NCI-H526 (cell line): ENCODE data around the gene PPIC.

ENCODE experiments used
- DNase-seq, 2 experiments: peaks; one replicate each; lab custom pipeline; 2025; lab: John Stamatoyannopoulos, UW

The PPIC gene

DNA sequence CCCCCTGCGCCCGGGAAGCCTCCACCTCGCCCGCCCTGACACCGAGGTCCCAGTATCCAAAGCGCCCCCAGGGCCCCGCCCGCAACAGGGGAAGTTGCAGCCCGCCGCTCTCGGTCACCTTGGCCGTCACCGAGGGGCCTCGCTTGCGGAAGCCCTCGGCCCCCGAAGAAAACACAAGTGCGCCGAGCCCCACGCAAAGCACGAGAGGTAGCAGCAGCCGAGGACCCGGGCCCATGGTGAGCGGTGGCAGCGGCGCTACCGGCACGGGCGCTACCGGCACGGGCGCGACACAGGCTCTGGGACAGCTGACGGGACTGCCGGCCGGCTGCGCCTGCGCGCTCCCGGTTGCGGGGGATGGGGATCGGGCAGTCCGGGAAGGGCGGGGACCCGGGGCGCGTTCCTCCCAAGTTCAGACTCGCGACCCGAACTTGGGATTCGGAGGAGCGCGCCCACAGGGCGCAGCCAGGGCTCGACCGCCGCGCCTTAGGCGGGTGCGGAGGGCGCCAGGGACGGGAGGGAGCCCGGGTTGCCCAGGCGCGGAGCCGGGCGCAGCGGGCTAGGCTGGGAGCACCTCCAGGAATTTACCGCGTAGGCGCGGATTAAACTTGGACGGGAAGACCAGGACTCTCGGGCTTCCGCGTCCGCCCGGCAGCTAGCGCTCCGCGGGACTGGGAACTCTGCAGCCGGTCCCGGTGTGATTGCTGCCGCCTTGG, at the start of gene PPIC:
Gene PPIC (minus strand): TSS at position 335 of the 713 bp plus-strand sequence. CDS start 100 bp downstream, at position 235.
- DNase-seq: peak; percentile 37 to 83

DNA sequence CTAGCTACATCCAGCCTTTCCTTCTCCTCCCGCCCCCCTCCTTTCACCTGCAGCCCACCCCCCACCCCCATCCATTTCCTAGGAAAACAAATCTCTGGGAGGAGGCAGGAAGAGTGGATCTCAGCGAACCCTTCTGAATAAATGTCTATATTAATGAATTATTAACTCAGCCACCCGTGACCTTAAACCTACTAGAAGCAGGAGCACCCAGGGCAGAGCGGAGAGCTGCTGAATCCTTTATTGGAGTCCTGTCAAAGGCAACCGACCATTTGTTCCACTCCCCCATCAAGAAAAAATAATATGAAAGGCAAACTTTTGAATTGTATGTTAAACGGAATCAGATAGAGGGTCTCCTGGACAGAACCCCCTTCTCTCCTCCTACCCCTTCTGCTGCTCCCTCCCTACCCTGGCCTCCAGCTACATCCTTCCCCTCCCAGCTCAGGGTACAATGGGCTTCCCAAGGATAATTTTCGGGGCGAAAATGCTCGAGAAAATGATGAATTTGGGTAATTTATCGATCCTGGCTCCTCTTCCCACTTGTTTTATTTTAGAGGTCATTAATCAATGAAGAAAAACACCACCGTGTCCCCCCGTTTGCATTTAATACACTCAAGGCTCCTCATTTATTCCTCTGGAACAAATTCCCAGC, 49.2 kb upstream of the PPIC start:
- no peak for DNase-seq

DNA sequence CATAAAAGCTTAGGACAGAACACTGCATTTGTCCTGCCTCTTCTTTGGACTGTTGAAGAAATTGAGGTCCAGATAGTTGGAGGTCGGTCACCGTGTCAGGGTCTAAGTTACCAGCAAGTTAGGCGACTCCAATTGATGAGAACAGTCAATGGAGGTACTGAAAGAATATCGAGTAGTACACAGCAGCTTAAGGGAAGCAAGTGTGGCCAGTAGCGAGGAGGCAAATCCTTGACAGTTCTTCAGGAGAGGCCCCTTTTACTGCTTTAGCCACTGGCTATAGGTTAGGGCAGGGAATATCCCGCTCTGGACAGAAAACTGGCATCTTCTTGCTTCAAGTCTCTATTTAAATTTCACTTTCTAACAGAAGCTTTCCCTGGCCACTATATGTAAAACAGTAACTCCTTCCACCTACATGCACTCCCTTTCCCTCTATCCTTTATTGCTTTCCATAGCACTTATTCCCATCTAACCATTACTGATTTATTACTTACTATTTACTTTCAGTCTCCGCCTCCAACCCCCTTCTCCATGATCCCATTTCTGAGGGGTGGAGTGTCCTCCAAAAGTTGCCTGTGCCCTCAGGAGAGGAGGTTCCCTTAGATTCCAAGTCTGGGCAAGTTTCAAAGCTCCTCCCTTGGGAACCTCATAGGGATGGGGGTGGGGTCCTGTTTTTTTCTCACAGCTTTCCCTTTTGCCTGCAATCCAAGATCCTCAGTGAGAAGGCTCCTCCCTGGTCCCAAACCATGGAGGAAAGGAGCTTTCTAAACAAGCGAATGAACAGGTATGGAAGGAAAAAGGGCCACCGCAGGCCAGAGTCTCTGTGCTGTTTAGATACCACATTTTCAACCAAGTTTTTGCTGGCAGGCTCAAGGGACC, 48.4 kb upstream of the PPIC start:
- DNase-seq: no peak

DNA sequence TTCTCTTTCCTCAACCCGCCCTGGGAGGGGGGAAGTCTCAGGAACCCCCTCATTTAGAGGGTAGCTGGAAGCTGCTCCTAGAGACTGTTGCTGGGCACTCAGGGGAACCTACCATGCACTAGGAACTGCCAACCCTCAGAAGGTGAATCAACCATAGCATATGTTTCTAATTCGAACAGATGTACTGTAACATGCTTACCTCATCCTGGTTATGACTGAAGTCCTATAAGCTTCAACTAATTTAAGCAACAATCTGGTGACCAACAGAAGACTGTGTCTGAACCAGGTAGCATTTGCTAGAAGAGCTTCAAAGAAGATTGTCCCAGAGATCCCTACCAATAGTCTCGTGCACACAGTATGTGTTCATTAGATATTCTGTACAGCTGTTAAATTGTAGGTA, 46.8 kb upstream of the PPIC start:
- DNase-seq: no peak

DNA sequence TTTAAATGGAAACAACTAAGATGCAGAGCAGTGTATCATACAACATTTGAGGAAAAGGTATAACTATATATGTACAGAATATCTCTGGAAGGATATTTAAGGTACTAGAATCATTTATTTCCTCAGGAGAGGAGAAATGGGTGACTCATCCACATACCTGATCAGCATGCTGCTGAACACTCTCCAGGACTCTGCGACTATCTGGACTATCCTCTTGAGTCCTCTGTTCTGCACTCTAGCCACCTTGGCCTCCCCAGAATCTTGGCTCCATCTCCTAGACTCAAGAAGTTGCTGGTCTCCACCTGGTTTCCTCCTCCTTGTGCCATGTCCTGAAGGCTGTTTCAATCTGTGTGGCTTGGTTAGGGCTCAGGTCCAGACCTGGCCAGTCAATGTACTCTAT, 43.7 kb upstream of the PPIC start:
- DNase-seq: no peak

DNA sequence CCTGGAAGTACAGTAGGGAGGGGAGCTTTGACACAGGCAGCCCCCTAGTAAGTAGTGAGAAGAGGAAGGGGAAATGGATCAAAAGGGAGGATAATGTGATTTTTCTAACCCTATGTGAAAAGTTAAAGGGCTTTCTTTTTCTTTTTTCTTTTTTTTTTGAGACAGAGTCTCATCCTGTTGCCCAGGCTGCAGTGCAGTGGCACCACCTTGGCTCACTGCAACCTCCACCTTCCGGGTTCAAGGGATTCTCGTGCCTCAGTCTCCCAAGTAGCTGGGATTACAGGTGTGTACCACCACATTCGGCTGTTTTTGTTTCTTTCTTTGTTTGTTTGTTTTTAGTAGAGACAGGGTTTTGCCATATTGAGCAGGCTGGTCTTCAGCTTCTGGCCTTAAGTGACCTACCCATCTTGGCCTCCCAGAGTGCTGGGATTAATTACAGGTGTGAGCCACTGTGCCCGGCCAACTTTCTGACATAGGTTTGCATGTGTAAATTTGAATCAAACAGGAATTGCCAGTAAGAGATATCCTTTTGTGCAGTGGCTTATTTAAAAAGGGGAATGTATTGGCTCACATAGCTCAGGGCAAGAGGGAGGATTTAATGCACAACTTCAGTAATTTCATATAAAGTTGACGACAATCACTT, 39.1 kb upstream of the PPIC start:
- DNase-seq: no peak

DNA sequence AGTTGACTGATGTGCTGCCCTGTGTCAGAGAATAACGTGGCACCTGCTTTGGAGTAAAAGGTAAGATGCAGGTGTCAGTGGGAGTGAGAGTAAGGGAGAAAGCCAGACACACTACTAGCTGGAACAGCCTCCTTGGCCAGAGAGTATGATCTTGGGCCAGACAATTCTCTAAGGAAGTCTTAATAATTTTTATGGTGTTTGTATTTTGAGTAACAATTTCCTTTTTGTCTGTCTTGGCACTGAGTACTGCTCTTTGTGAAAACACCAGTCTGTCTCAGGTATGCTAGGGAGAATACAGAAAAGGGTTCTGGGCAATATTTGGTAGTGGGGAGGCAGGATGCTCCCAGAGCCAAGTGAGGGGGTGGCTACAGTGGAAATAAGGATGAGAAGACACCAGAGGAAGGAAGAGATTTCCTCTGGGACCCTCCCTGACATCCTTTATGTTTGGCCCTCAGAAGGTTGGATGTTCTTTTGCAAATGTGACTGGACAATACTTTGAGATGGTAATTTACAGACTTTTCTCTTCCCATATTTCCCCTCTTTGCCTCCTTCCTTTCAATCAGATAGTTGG, 31.9 kb upstream of the PPIC start:
- no peak for DNase-seq

DNA sequence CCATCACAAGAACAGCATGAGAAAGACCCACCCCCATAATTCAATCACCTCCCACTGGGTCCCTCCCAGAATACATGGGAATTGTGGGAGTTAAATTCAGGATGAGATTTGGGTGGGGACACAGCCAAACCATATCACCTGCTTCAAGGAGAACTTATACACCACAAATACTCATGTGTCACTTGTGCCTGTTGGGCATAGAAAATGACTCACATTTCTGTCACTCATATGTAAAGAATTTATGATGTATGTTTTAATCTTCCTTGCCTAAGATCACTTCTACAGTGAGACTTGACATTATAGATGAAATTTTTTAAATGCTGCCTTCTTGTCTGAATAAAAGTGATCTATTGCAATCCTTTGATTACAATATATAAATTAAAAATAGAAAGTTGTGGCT, 29.5 kb upstream of the PPIC start:
- DNase-seq: no peak

DNA sequence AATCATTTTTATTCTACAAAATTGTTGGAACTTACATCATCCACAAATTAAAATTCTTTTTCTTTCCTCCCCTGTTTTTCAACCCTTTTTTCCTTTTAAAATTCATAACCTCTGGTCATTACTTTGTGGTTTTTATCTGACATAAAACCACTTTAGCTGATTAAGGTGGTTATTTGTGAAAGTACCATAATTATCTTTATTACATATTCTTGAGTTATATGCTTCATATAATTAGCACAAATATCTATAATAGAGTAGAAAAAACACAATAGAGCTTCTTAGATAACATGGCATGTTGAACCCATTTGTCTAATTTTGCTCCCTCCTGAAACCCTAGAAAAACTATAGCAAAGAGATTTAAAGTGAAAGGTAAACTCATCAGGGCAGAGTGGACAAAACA, 22.9 kb upstream of the PPIC start:
- no peak for DNase-seq

DNA sequence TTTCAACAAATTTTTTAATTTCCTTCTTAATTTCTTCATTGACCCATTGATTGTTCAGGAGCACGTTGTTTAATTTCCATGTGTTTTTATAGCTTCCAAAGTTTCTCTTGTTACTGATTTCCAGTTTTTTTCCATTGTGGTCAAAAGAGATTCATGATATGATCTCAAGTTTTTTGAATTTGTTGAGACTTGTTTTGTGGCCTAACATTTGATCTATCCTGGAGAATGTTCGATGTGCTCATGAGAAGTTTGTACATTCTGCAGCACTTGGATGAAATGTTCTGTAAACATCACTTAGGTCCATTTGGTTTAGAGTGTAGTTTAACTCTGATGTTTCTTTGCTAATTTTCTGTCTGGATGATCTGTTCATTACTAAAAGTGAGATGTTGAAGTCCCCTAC, 14.7 kb upstream of the PPIC start:
- DNase-seq: no peak

DNA sequence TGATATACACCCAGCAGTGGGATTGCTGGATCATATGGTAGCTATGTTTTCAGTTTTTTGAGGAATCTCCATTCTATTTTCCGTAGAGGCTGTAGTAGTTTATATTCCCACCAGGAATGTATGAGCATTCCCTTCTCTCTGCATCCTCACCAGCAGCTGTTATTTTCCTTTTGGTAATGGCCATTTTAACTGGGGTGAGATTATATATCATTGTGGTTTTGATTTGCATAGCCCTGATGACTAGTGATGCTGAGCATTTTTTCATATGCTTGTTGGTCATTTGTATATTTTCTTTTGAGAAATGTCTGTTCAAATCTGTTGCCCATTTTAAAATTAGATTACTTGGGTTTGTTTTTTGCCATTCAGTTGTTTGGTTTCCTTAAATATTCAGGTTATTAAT, 11.2 kb upstream of the PPIC start:
- peak; percentile 45 to 64 for DNase-seq

DNA sequence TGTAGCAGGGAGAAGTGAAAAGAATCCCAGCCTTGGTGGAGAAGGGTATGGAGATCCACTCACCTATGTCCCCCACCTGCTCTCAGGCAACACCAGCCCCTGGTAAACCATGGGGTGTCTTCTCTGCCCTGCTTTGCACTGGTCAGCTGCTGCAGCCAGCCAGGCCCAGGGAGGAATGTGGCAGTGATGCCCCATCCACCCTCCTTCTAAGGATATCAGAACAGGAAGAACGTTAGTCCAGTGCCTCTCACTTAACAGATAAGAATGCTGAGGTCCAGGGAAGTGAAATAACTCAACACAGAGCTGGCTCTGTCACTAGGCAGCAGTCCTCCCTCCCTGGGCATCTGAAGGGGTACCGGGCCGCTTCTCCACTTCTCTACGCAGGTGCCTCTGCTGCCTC, 9.7 kb upstream of the PPIC start:
- DNase-seq: no peak

DNA sequence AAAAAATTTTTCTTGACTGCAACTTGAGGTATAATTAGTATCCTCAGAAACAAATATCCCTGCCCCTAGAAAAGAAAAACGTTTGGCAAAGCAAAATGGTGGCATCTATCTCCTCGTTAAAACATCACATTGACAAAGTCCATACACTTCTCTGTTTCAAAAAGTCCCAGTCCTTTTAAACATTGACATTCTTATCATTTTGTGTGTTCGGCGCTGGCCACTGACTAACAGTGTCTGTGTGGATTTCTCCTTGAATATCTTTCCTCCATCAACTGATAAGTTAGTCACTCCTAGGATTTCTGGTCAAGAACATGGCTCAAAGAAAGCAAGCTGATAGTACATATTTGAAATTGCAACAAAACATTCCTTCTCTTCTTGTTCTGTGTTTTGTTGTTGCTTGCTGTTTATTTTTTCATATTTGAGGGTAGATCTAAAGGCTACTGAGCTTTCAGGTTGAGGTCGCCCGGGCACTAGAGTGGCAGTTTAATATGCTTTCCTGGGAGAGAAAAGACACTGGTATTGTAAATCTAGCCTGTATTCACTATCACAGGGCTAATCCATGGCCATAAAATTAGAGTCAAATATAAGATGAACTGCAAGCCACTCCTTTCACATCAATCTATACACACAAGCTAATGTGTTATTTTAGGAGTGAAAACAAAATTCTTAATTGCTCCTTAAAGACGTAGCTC, 8.5 kb upstream of the PPIC start:
- no peak for DNase-seq

DNA sequence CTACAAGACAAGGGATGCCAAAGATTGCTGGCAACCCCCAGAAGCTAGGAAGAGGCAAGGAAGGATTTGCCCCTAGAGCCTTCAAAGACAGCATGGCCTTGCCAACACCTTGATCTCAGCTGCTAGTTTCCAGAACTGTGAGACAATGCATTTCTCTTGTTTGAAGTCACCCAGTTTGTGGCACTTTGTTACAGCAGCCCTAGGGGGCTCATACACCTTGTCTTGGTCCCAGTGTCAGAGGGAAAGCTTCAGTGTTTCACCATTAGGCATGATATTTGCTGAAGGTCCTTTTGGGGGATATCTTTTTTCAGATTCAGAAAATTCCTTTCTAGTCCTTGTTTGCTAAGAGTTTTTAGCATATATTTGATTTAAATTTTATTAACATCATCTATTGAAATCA, 3.1 kb upstream of the PPIC start:
- DNase-seq: no peak

DNA sequence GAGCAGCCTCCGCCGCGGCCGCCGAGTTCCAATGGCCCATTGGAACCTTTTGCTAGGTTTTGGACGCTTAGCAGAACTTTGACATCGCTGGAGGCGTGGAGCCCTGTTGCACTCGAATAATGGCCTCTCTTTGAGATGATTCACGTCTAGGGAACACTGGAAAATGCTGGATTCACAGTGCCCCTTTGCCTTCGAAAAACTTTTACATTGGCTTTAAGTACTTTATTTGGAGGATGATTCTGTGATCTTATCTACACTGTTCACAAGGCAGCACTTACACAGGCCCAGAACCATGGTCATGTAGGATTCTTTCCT, 536 bp upstream of the PPIC start:
- no peak for DNase-seq

DNA sequence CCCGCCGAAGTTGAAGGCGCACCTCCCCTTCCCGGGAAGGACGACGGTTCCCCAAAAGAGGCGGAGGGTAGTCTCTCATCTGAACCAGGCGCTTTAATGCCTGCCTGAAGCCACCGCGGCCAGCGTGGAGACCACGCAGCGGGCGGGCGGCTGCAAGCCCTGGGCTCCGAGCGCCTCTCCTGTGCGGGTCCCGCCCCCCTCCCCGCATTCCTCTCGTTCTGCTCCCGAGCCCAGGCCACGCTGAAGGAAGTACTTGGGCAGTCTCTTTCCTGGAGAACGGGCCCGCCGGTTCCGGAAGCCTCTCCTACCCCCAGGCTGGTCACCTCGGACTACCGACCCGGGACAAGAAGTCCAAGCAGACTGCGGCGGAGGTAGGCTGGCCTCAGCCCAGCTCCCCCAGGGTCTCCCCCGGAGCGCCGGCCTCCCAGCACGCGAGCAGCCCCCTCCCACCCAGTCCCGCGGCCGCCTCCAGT, 571 bp downstream of the PPIC start:
- DNase-seq: peak in 1 of 2 experiments; percentile 54

DNA sequence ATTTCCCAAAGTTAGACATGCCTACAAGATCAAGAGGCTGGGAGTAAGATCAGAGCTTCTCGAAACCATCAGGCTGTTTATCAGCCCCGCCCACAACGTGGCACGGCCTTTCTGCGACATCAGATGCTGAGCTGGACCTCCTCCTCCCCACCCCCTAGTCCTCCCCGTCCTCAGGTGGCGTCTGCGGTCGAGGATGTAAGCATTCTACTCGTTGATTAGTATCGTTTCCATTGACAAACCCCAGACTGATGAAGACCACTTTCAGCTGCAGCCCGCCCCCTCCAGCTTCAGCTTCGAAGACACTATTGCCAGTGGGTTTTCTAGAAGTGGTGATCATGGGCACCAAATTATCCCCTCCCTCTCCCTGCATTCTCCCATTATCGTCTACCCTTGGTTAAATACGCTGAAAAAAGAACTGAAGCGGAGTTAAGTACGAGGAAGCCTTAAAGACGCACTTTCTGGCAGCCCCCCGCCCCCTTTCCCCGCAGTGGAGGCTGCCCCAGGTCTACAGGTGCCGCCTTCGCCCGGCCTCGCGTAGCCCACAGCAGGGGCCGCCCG, 1.1 kb downstream of the PPIC start:
- peak in 1 of 2 experiments; percentile 43 for DNase-seq

DNA sequence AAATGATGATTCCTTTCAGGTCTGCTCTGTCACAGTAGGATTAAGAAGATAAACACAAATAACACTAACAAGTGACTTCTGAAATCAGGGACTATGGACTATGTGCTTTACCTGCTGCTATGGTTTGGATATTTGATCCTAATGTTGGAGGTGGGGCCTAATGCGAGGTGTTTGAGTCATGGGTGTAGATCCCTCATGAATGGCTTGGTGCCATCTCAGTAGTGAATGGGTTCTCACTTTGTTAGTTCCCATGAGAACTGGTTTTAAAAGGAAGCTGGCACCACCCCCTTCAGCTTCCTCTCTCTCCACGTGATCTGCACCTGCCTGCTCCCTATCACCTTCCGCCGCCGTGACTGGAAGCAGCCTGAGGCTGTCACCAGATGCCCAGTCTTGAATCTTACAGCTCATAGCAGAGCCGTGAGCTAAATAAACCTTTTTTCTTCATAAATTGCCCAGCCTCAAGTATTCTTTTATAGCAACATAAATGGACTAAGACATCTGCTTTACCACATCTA, 3.3 kb downstream of the PPIC start:
- no peak for DNase-seq

DNA sequence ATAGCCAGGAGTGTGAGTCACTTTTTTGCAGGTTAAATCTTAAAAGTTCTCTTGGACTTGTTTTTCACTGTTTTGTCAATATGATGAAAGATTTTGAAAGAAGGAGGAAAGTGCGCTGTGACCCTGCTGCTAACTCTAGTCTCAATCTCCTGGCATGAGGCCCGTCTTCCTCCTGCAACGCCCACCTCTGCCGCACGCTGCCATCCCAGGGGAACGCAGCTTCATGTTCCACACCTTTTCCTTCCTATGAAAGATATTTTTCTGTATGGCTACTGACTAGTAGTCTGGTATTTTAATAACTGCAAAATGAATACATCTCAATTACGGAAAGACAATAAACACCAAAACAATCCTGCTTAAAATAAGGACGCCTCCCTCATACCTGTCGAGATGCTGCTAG, 8.3 kb downstream of the PPIC start:
- DNase-seq: no peak

DNA sequence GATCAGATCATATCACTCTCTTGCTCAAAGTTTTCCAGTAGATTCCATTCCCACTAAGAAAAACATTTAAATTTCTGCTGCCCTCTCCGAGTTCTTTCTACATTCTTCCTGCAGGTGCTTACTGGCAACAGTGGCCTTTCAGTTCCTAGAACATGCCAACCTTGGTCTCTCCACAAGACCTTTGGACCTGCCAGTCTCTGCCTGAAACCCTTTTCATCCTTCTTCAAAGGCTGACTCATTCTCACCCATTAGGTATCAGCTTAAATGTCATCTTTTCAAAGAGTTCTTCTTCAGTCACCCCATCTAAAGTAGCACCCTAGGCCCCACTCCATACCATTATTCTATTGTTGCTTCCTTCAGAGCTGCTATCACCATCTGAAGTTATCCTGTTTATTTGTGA, 21.8 kb downstream of the PPIC start:
- no peak for DNase-seq

DNA sequence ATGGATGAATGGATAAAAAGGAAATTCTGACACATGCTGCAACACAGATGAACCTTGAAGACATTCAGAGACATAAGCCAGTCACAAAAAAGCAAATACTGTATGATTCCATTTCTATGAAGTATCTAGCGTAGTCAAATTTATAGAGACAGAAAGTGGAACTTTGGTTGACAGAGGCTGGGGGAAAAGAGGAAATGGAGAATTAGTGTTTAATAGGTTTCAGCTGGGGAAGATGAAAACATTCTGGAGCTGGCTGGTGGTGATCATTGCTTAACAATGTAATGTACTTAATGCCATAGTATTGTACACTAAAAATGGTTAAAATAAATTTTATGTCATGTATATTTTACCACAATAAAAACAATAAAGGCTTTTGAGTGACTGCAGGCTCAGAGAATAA, 24.2 kb downstream of the PPIC start:
- DNase-seq: no peak
